Large intestine (tissue), 3 donors: ENCODE results near the gene P3H3. TPM values are rescaled to one million over a fixed set of nuclear protein-coding genes. Genes with fewer than 3 reads are reported as not detected.
"Not testable (repeated sequence)": the region's sequence is repeated elsewhere in the genome, so short reads cannot be mapped to it uniquely, and the experiment has no call there.

Experiments
- DNase-seq, 2 donors: peaks; one replicate each; pipeline versions ENCODE4 v3.0.0 to v3.0.0-alpha.2; 2013
- H3K27ac ChIP-seq: one replicate; pipeline ENCODE4 v1.5.1; 2013; ENCODE audit warnings: low read length
- H3K27me3 ChIP-seq: 2 replicates; pipeline ENCODE4 v1.6.1; 2013; ENCODE audit warnings: low read length; ENCODE audit not compliant: control insufficient read depth, insufficient read depth
- H3K36me3 ChIP-seq: 2 replicates; pipeline ENCODE4 v1.6.1; 2013; ENCODE audit warnings: low read length; ENCODE audit not compliant: control insufficient read depth, insufficient read depth
- H3K4me1 ChIP-seq: one replicate; pipeline ENCODE4 v1.6.1; 2013; ENCODE audit warnings: low read length; ENCODE audit not compliant: control insufficient read depth, insufficient read depth
- H3K4me3 ChIP-seq: one replicate; pipeline ENCODE4 v1.5.1; 2013; ENCODE audit warnings: low read length
- H3K9me3 ChIP-seq: one replicate; pipeline ENCODE4 v1.6.1; 2013; ENCODE audit warnings: mild to moderate bottlenecking, low read depth, low read length, moderate library complexity; ENCODE audit not compliant: control insufficient read depth
- WGBS: methylation state at CpG from one replicate; pipeline ENCODE4 v1.1.5; 2013; ENCODE audit warnings: low lambda C conversion rate; ENCODE audit not compliant: insufficient coverage; 5-methylcytosine and 5-hydroxymethylcytosine counted together
- polyA plus RNA-seq: library from polyadenylated mRNA; unstranded; fragments of 120-200 nt; gene quantifications from one replicate; pipeline ENCODE4 v1.2.1, GENCODE V29; 2013

Gene P3H3
- polyA plus RNA-seq, 1 donor: 15.6 TPM

- H3K9me3 ChIP-seq, H3K27me3 ChIP-seq, DNase-seq, H3K4me3 ChIP-seq, H3K27ac ChIP-seq: not testable (repeated sequence)
- peaks cover 20% of the 10 kb centered on the region for H3K4me1 ChIP-seq
- WGBS: no CpG with 5 or more reads among the region's 5 CpGs
- H3K36me3 ChIP-seq: peaks cover 65% of the 10 kb centered on the region
Observed at GRCh38 chr12:6865307-6865706, 37.1 kb downstream of the P3H3 start.

GRCh38 chr12:6866163-6866919 lies 38.1 kb downstream of the P3H3 start:
- no peak overlapping the region for H3K27ac ChIP-seq
- H3K27me3 ChIP-seq: no peaks in the 10 kb centered on the region
- no CpG with 5 or more reads among the region's 19 CpGs for WGBS
- no peaks in the 10 kb centered on the region for H3K9me3 ChIP-seq
- peak overlapping the region; percentile 60 for H3K4me3 ChIP-seq
- peaks cover 65% of the 10 kb centered on the region for H3K36me3 ChIP-seq
- no peak for DNase-seq
- H3K4me1 ChIP-seq: peaks cover 27% of the 10 kb centered on the region

- Histone ChIP-seq H3K4me3 (peak overlapping the region; percentile 60), H3K36me3 (peaks cover 59% of the 10 kb centered on the region), H3K27ac (peak overlapping the region; percentile 65), H3K9me3 (no peaks in the 10 kb centered on the region), H3K27me3 (no peaks in the 10 kb centered on the region), H3K4me1 (peaks cover 33% of the 10 kb centered on the region)
- DNase-seq: no peak
- no CpG with 5 or more reads among the region's 33 CpGs for WGBS
Observed at GRCh38 chr12:6866920-6867412, 38.8 kb downstream of the P3H3 start.

- no peaks in the 10 kb centered on the region for H3K9me3 ChIP-seq
- no CpG with 5 or more reads among the region's 86 CpGs for WGBS
Observed at GRCh38 chr12:6867413-6868210, 39.4 kb downstream of the P3H3 start, which contains the start of gene TPI1. TPI1 (plus strand) TSS chr12:6867531; CDS start chr12:6867567, 36 bp downstream.

GRCh38 chr12:6868211-6869048 lies 40.2 kb downstream of the P3H3 start:
- peak overlapping the region; percentile 86 for H3K4me3 ChIP-seq
- H3K4me1 ChIP-seq: peaks cover 36% of the 10 kb centered on the region
- no peaks in the 10 kb centered on the region for H3K27me3 ChIP-seq
- no peaks in the 10 kb centered on the region for H3K9me3 ChIP-seq
- no CpG with 5 or more reads among the region's 22 CpGs for WGBS
- H3K36me3 ChIP-seq: peaks cover 46% of the 10 kb centered on the region
- DNase-seq: peak in 1 of 2 donors; percentile 31
- peak overlapping the region; percentile 87 for H3K27ac ChIP-seq

More at GRCh38 chr12:6867413-6868210, 39.4 kb downstream of the P3H3 start, which contains the start of gene TPI1:
- Histone ChIP-seq H3K4me3 (peak within 1 kb of the TSS; percentile 86), H3K27me3 (no peaks in the 10 kb centered on the region), H3K36me3 (peaks cover 54% of the 10 kb centered on the region), H3K4me1 (peaks cover 36% of the 10 kb centered on the region), H3K27ac (peak within 1 kb of the TSS; percentile 87)
- peak; percentile 82 to 85 for DNase-seq

- Histone ChIP-seq H3K4me1 (peaks cover 36% of the 10 kb centered on the region), H3K9me3 (no peaks in the 10 kb centered on the region), H3K36me3 (peaks cover 39% of the 10 kb centered on the region), H3K27me3 (no peaks in the 10 kb centered on the region), H3K4me3 (peak overlapping the region; percentile 86), H3K27ac (peak overlapping the region; percentile 87)
- peak; percentile 81 to 84 for DNase-seq
- WGBS: 0% methylated on average over 1 of the region's 12 CpGs
Observed at GRCh38 chr12:6869049-6870021, 41.1 kb downstream of the P3H3 start.

GRCh38 chr12:6870304-6870703 lies 42.1 kb downstream of the P3H3 start:
- not testable (repeated sequence) for H3K4me3 ChIP-seq, DNase-seq, H3K9me3 ChIP-seq, H3K27me3 ChIP-seq, H3K27ac ChIP-seq
- H3K4me1 ChIP-seq: peaks cover 36% of the 10 kb centered on the region
- H3K36me3 ChIP-seq: peaks cover 31% of the 10 kb centered on the region
- WGBS: no CpG with 5 or more reads among the region's 4 CpGs

GRCh38 chr12:6871052-6871957 lies 43.1 kb downstream of the P3H3 start:
- peak overlapping the region; percentile 91 for H3K4me3 ChIP-seq
- peak overlapping the region; percentile 91 for H3K27ac ChIP-seq

More at GRCh38 chr12:6871052-6871957, 43.1 kb downstream of the P3H3 start:
- DNase-seq: peak; percentile 52 to 80
- WGBS: no CpG with 5 or more reads among the region's 12 CpGs
- Histone ChIP-seq H3K9me3 (no peaks in the 10 kb centered on the region), H3K4me1 (peaks cover 36% of the 10 kb centered on the region), H3K36me3 (peaks cover 25% of the 10 kb centered on the region), H3K27me3 (no peaks in the 10 kb centered on the region)
